ENCODE results near the gene GCN1.
A peak's percentile ranks its signal among the peaks of the same experiment; 100 is the strongest.

GCN1 gene

GRCh38 chr12:120216742-120217605 lies 22.5 kb upstream of the GCN1 start:
- no peaks in the 10 kb centered on the region for H3K9me3 ChIP-seq (ENCODE audit: control insufficient read depth, insufficient read depth, low read depth, low read length)
- POLR2A ChIA-PET, result interaction anchor here (0.6 to 2.5 kb wide), 3 partner anchors 9 to 16 kb away, joined by 3 to 19 read pairs (median 6); partner anchors contain the start of gene RPLP0
- H3K36me3 ChIP-seq (ENCODE audit: control insufficient read depth in 2 of 2, insufficient read depth in 1 of 2, low read length in 2 of 2), result peaks cover 3 to 72% of the 10 kb centered on the region in 2 experiments; a peak in 2 of 3 replicates
- TF ChIP-seq EGR2 (tag by site-specific recombination; IDR thresholded peaks at IDR 0.05; ENCODE audit: low read depth) (peak; percentile 60), ZNF366 (tag by site-specific recombination; conservative IDR thresholded peaks at IDR 0.05) (no peak), ZFHX2 (tag by site-specific recombination; conservative IDR thresholded peaks at IDR 0.05) (peak; percentile 62)
- H3K27ac ChIP-seq (ENCODE audit: extremely low read depth, low read depth, low read length), result no peak overlapping the region
- no peaks in the 10 kb centered on the region for H3K4me1 ChIP-seq (ENCODE audit: control insufficient read depth, insufficient read depth, low read length)
- CTCF ChIA-PET, result interaction anchor here (0.9 to 4.4 kb wide), 3 partner anchors 8 to 75 kb away, joined by 3 to 30 read pairs (median 4); partner anchors contain the start of gene RNU4-2
- H3K4me3 ChIP-seq (ENCODE audit: low read depth, low read length), result no peak overlapping the region

GRCh38 chr12:120215766-120216735 lies 21.5 kb upstream of the GCN1 start:
- H3K9me3 ChIP-seq (ENCODE audit: control insufficient read depth, insufficient read depth, low read depth, low read length), result no peaks in the 10 kb centered on the region
- no peak overlapping the region for H3K4me3 ChIP-seq (ENCODE audit: low read depth, low read length)
- peak; percentile 35; the same call in 1 of the 2 replicates for TF ChIP-seq GLIS1 (tag by site-specific recombination; IDR thresholded peaks at IDR 0.05)
- TF ChIP-seq ZNF785 (tag by site-specific recombination; IDR thresholded peaks at IDR 0.05), result no peak
- no peak for TF ChIP-seq ZNF837 (tag by site-specific recombination; IDR thresholded peaks at IDR 0.05)
- TF ChIP-seq PRDM10 (tag by site-specific recombination; IDR thresholded peaks at IDR 0.05), result no peak
- peak; percentile 57; the same call in 1 of the 2 replicates for TF ChIP-seq ZSCAN4 (tag by site-specific recombination; IDR thresholded peaks at IDR 0.05)
- TF ChIP-seq ZNF626 (tag by site-specific recombination; IDR thresholded peaks at IDR 0.05), result no peak
- ChIA-PET POLR2A (interaction anchor here (1.5 to 2.5 kb wide), 2 partner anchors 11 to 15 kb away, joined by 3 to 19 read pairs; partner anchors contain the start of gene RPLP0), CTCF (interaction anchor here (0.9 to 4.4 kb wide), 2 partner anchors 9 to 12 kb away, joined by 3 to 30 read pairs; no protein-coding TSS in a partner anchor)
- H3K4me1 ChIP-seq (ENCODE audit: control insufficient read depth, insufficient read depth, low read length), result no peaks in the 10 kb centered on the region
- no peak overlapping the region for H3K27ac ChIP-seq (ENCODE audit: extremely low read depth, low read depth, low read length)
- peaks cover 3 to 72% of the 10 kb centered on the region in 2 experiments; a peak in 2 of 3 replicates for H3K36me3 ChIP-seq (ENCODE audit: control insufficient read depth in 2 of 2, insufficient read depth in 1 of 2, low read length in 2 of 2)

GRCh38 chr12:120215357-120215735 lies 20.8 kb upstream of the GCN1 start:
- Histone ChIP-seq H3K4me3 (ENCODE audit: low read depth, low read length) (no peak overlapping the region), H3K27ac (ENCODE audit: extremely low read depth, low read depth, low read length) (no peak overlapping the region), H3K36me3 (ENCODE audit: control insufficient read depth in 2 of 2, insufficient read depth in 1 of 2, low read length in 2 of 2) (peaks cover 3 to 72% of the 10 kb centered on the region in 2 experiments; a peak in 2 of 3 replicates), H3K9me3 (ENCODE audit: control insufficient read depth, insufficient read depth, low read depth, low read length) (no peaks in the 10 kb centered on the region), H3K4me1 (ENCODE audit: control insufficient read depth, insufficient read depth, low read length) (no peaks in the 10 kb centered on the region)
- ChIA-PET POLR2A (interaction anchor here (1.5 kb wide), 1 partner anchor 12 kb away, joined by 3 read pairs; no protein-coding TSS in a partner anchor), CTCF (interaction anchor here (0.6 kb wide), 1 partner anchor 20 kb away, joined by 4 read pairs; no protein-coding TSS in a partner anchor)
- TF ChIP-seq PRDM6 (tag by site-specific recombination; IDR thresholded peaks at IDR 0.05), result no peak
- no peak for TF ChIP-seq ZEB2 (tag by site-specific recombination; IDR thresholded peaks at IDR 0.05)
- no peak for TF ChIP-seq ZNF610 (tag by site-specific recombination; IDR thresholded peaks at IDR 0.05; ENCODE audit: borderline replicate concordance)
- TF ChIP-seq ZNF621 (tag by site-specific recombination; IDR thresholded peaks at IDR 0.05), result no peak
- no peak for TF ChIP-seq ZSCAN23 (tag by site-specific recombination; IDR thresholded peaks at IDR 0.05)
- TF ChIP-seq ZNF658 (tag by site-specific recombination; IDR thresholded peaks at IDR 0.05), result no peak
- TF ChIP-seq ZNF670 (tag by site-specific recombination; IDR thresholded peaks at IDR 0.05; ENCODE audit: low read depth), result no peak
- peak; percentile 7 for TF ChIP-seq GLIS2 (tag by site-specific recombination; IDR thresholded peaks at IDR 0.05)
